Hematopoietic multipotent progenitor cell treated with erythropoietin and hydrocortisone succinate and interleukin-3 and kit ligand, for 15 days (in vitro differentiated cells): ENCODE results near the gene ITGAX.

ENCODE experiments used
- DNase-seq: peaks from one replicate; pipeline ENCODE4 v3.0.0-alpha.2; 2015; ENCODE audit warnings: low spot score

ITGAX gene

DNA sequence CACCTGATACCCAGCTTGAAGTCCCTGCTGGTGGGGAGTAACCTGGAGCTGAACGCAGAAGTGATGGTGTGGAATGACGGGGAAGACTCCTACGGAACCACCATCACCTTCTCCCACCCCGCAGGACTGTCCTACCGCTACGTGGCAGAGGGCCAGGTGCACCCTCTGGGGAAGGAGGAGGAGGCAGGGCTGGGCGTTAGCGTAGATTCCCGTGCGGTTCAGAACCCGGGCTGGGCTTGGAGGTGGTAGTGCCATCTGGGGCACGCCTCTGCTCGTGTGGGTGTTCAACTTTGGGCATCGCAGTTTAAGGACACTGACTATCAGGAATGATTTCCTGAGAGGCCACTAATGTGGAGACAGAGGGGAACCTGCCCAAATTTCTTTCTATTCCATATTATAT, 18.3 kb downstream of the ITGAX start:
- DNase-seq = no peak

DNA sequence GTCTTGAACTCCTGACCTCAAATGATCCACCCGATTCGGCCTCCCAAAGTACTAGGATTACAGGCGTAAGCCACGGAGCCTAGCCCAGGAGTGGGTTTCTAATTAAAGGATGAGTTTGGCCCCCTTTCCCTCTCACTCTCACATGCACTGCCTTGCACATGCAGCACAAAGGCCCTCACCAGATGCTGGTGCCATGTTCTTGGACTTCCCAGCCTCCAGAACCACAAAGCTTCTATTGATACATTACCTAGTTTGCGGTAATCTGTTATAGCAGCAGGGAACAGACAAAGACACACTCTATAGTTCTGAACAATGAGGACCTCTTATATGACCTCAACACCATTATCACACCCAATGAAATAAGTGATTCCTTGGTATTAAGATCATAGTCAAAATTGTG, 20.3 kb downstream of the ITGAX start:
- DNase-seq = no peak

DNA sequence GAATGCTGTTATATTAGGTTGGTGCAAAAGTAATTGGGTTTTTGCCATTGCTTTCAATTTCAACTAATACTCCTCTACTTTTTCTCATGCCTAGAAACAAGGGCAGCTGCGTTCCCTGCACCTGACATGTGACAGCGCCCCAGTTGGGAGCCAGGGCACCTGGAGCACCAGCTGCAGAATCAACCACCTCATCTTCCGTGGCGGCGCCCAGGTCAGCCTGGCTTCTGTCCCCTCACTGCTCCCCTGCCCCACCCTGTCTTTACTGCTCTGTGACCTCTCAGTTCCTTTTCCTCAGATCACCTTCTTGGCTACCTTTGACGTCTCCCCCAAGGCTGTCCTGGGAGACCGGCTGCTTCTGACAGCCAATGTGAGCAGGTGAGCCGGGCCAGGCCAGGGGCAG, 21.7 kb downstream of the ITGAX start:
- DNase-seq = no peak

DNA sequence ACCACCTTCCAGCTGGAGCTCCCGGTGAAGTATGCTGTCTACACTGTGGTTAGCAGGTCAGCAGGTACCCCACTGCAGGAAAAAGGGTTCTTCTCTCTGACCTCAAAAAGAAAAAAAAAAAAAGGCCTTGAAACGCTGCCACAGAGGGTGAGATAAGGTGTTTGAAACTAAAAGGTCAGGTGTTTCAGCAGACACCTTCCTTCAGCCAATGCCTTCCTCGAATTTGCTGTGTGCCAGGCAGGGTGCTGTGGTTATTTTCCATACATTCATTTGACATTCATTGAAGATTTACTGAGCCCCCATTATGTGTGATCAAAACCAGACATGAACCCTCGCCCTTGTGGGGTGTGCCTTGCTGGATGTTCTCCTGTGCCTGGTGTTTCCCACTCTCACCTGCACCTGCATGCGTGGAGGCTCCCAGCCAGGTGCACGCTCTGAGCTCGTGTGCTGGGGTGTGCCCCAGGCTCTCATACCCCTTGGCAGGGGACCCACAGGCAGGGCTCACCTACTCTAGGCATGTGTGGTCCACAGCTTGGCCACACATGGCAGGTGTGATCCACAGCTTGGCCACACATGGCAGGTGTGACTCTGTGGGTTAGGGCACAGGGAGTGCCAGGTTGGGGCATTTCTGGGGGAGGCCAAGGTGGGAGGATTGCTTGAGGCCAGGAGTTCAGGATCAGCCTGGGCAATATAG, 22.4 kb downstream of the ITGAX start:
- DNase-seq = no peak

DNA sequence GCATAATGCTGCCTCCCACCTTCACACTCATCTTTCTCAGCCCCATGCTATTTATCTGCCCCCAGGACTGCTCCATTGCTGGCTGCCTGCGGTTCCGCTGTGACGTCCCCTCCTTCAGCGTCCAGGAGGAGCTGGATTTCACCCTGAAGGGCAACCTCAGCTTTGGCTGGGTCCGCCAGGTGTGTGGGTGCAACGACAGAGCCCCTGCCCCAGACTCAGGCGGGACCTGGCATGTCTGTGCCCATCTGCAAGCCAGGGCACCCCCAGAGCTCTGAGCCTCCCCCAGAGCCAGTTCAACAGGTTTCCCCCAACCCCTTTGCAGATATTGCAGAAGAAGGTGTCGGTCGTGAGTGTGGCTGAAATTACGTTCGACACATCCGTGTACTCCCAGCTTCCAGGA, 25.2 kb downstream of the ITGAX start:
- no peak for DNase-seq

DNA sequence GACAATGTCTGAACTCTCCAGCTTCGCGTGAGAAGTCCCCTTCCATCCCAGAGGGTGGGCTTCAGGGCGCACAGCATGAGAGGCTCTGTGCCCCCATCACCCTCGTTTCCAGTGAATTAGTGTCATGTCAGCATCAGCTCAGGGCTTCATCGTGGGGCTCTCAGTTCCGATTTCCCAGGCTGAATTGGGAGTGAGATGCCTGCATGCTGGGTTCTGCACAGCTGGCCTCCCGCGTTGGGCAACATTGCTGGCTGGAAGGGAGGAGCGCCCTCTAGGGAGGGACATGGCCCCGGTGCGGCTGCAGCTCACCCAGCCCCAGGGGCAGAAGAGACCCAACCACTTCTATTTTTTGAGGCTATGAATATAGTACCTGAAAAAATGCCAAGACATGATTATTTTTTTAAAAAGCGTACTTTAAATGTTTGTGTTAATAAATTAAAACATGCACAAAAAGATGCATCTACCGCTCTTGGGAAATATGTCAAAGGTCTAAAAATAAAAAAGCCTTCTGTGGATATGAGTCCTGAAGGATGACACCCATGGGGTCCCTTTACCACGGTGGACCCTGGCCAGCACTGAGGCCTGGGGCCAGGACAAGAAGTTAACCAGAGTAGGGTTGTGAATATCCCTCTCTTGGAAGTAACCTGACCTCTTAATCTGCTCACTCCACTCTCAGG, 27.6 kb downstream of the ITGAX start:
- DNase-seq = peak; percentile 12

DNA sequence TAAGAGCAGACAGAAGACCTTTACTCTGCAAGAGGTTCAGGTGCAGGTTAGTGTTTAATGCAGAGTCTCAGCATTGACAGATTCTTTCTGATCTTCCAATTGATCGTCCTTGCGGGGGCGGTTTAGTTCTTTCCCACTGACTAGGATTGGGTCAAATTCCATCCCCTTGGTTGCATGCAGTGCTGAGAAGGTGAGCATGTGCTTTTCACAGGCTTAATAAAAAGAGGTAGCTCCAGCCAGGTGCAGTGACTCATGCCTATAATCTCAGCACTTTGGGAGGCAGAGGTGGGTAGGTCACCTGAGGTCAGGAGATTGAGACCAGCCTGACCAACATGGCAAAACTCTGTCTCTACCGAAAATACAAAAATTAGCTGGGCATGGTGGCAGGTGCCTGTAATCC, 30.7 kb downstream of the ITGAX start:
- no peak for DNase-seq

DNA sequence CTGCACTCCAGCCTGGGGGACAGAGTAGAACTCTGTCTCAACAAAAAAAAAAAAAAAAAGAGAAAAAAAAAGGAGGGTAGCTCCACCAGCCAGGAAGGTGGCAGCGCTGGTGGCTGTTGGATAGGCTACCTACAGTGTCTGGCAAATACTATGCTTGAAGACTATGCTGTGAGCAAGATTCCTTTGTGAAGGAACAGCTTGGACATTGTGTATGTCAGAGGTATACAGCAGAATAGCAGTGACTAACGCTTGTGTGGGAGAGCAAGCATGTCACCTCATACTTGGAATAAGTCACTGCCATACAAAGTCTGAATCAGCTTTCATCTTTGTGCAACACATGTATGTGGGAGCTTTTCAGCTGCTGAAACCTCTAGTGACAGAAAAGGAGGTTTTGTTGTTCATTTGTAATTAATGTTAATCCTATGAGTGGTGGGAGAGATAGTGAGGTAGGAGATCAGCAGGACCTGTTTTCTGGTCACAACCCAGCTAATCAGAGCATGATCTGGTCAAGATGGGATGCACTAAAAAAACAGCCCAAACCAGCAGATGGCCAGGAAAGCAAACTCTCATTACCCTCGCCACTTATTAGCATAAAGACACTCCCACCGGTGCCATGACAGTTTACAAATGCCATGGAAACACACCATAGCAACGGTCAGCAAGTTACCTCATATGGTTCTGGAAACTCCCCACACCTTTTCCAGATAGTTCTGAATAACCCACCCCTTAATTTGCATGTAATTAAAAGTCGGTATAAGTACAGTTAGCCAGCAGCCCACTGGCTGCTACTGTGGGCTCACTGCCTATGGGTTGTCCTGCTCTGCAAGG, 31.4 kb downstream of the ITGAX start:
- no peak for DNase-seq

DNA sequence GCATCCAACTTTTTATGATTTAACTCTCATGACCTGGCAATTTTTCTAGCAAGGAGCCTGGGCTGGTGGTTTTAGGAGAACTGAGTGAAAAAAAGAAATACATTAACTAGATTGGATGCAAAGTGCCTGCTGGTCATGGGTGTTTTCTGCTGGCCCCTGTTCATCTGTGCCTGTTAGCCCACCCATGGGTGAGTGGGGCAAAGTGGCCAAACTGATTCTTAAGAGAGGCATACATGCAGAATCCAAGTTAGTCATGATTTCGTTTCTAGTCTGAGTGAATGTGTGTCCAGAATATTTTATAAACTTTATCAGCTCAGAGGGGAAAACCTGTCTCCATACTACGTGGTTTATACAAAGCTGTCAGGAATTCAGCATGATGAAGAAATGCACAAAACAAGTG, 33.6 kb downstream of the ITGAX start:
- DNase-seq = no peak

DNA sequence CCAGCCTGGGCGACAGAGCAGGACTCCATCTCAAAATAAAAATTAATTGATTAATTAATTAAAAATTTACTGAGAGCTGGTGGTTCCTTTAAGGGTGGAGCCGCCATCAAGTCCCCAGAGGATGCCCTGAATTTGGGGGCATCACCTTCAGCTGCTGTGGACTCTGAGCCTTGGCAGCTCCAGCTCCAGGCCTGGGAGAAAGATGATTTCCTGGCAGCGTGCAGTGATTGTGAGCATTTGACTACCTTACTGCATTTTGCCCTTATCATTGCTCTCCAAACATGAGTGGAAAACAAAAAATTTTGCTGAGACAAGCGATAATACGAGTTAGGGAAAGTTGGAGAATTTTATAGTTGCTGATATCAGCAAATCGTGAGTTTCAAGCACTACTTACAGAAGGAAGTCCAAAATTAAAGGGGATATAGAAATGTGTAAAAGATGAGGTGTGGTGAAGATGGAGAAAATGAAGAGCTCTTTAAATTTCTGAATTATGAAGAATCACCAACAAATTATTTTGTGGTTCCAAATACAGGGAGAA, 35.6 kb downstream of the ITGAX start:
- no peak for DNase-seq

DNA sequence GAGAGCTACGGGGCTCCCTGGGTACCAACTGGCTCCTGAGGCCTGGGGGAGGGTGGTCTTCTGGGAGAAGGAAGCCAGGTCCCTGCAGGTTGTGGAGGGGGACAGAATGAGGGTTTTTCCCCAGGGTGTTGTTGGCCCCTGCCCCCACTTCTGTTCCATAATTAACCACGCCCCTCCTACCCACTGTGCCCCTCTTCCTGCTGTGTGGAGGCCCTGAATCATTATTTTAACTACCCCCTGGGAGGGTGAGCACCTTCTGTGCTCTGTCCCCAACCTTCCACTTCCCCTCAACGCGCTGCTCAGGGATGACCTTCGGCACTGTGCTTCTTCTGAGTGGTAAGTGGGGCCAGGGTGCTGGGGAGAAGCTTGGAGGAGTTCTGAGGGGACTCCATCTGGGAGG, 38.1 kb downstream of the ITGAX start, which contains the start of gene ITGAD:
Gene ITGAD, plus strand, starts transcription at position 280 of the 400 bp plus-strand sequence. Its CDS starts 26 bp downstream, at position 306.
- no peak for DNase-seq

DNA sequence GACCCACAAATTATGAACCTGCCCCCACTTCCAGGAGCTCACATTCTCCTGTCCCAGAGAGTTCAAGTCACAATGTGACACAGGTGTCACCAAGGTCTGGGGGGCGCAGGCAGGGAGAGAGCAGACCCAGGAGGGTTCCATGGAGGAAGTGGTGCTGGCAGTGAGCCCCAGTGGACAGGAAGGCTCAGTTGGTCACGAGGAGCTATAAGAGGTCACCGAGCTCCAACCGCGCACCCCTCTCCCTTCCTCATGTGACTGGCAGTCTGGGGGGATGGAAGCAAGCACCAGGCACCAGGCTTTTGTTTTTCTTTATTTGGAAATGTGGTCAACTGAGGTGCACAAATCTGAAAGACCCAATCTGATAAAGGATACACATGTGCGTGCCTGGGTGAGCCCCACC, 40.7 kb downstream of the ITGAX start:
- no peak for DNase-seq

DNA sequence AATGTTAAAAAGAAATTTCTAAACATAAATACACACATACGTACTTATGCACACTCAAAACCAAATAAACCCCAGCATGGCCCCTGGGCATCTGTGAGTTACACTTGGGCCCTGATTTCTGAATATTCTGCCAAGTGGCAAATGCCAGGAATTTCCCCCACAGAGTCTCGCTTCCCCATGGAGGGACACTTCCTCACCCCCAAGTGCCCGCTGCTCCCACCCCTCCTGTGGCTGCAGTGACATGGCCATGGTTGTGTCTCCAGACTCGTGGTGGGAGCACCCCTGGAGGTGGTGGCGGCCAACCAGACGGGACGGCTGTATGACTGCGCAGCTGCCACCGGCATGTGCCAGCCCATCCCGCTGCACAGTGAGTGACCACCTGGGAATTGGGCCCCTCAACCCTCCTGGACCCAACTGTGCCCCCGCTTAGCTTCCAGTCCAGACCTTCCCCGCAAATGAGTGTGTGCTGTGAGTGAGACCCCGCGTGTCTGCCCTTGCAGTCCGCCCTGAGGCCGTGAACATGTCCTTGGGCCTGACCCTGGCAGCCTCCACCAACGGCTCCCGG, 42.2 kb downstream of the ITGAX start:
- DNase-seq = no peak

DNA sequence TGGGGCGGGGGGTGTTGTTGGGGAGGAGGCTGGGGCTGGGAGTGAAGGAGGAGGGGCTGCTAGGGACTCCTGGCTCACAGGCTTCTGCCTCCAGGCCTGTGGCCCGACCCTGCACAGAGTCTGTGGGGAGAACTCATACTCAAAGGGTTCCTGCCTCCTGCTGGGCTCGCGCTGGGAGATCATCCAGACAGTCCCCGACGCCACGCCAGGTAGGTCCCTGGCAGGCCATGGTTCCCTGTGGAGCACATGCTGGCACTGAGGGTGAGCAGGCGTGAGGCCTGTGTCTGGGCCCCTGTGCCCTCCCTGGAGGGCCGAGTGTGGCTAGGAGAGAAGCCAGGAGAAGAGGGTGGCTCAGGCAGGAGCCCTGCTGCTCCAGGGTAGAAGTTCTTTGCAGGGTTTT, 42.7 kb downstream of the ITGAX start:
- no peak for DNase-seq

DNA sequence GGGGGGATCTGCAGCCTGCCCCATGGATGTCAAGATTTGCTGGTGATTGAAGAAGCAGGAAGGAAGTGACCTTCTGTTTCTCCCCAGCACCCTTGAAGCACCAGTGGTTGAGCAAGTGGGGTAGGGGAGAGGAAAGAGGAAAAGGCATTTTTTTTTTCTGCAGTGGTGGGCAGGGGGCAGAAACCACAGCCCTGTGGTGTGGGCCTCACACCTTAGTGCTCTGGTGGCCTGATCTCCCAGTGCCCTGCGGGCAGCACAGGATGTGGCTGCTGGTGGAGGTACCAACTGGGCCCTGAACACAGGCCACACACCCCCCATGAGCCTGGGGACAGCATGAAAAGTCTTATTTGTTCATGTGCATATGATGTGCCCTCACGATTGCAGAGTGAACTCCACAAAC, 45.2 kb downstream of the ITGAX start:
- no peak for DNase-seq

DNA sequence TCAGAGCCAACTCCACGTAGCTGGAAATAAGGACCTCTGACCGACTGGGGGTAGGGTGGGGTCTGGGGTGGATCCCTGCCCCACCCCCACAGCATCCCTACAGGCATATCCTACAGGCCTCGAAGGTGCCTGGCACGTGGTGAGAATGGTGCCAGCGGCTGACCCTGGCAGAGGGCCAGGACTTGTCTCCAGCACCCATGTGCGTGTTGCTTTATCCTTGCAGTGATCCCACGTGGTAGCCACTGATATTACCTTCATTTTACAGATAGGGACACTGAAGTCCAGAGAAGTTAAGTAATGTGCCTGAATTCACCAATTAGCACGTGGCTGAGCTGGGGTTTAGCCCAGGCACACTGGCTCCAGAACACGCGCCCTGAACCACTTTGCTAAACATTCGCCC, 46.5 kb downstream of the ITGAX start:
- no peak for DNase-seq

DNA sequence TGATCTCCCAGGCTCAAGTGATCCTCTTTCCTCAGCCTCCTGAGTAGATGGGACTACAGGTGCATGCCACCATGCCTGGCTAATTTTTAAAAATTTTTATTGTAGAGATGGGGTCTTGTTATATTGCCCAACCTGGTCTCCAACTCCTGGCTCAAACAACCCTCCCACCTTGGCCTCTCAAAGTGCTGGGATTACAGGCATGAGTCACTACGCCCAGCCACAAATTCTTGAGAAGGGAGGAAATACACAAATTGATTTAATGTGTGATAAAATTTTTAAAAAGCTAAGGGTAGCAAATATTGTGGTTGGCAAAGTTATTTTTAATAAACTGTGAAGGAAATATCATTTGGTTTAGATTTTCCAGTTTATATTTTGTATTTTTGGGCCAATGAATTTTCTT, 47.7 kb downstream of the ITGAX start:
- no peak for DNase-seq

DNA sequence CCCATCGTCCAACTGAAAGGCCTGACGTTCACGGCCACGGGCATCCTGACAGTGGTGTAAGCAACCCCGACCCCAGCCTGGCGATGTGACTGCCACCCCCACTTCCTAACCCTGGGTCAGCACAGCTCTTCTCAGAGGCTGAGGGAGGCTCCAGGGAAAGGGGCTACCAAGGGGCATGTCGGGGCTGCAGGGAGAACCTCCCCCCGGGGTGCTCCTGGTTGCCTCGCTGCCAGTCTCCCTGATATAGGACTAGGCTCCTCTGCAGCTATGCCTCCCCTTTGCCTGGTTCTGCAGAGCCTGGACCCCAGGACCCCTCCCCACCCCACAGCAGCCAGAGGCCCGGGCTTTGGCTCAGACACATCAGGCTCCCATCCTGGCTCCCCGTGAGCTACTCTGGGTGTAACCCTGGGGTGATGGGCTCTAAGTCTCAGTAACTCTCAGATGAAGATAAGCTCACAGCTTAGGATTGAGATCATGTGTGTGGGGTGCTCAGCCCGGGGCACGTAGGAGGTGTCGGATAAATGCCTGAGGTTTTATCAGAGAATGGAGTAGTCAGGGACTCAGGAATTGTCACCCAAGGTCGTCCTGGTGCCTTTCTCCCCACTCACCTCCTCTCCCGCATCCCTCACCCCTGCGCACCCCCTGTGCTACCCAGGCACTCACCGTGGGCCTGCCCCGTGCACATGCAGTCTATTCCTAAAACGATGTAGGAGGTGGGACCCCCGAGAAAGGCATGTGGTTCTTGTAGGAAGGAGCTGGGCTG, 48.8 kb downstream of the ITGAX start:
- DNase-seq = no peak

DNA sequence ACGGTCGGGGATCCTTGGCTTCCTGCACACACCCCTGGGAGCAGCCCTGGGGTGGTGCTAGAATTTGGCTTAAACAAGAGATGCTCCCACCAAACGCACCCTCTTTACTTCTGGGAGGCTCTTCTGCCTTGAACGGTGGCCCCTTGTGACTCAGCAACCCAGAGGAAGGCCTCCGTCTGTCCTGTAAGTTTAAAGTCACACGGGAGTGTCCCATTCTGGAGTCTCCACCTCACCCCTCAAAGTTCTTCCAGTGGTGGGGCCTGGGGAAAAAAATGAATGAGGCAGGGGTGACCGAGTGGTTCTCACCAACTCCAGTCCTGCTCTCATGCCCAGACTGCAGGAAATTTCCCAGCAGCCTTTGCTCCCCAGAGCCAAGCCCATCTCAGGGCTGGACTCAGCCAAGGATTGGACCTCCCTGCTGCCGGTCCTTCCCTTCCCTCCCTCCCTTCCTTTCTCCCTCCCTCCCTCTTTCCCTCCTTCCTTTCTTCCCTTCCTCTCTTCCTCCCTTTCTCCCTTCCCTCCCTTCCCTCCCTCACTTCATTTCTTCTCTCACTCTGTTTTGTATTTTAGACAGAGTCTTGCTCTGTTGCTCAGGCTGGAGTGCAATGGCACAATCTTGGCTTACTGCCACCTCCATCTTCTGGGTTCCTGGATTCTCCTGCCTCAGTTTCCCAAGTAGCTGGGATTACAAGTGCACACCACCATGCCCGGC, 49.5 kb downstream of the ITGAX start:
- no peak for DNase-seq

DNA sequence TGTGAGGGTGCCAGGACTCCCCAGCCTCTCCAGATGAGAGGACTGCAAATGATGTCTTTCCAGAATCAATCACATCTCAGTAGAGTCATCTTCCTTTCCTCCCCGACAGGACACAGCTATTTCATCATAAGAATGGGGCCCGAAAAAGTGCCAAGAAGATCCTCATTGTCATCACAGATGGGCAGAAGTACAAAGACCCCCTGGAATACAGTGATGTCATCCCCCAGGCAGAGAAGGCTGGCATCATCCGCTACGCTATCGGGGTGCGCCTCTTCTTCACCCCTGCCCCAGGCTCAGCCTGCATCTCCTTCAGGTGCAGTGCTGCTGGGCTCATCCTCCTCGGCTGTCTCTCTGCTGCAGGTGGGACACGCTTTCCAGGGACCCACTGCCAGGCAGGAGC, 52.4 kb downstream of the ITGAX start:
- no peak for DNase-seq

DNA sequence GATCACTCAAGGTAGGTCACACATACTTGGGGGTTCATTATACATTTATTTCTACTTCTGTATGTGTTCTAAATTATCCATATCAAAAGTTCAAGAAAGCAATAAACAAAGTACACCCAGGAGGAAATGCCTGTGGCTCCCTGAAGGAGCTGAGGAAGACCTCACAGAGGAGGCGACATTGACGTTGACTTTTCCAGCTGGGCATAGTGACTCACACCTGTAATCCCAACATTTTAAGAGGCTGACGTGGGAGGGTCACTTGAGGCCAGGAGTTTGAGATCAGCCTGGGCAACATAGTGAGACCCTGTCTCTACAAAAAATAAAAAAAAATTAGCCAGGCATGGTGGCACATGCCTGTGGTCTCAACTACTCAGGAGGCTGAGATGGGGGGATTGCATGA, 54.5 kb downstream of the ITGAX start:
- DNase-seq = no peak
